WTC11 (cell line): Measurements from ENCODE around the gene CTNNA1. TPM values are rescaled to one million over a fixed set of nuclear protein-coding genes. Genes with fewer than 3 reads are reported as not detected.

ENCODE experiments used
- ATAC-seq: fragments of 200-7000 bp; cut with Tn5 transposase; 2 replicates; pipeline ENCODE4 v1.10.0; 2021; ENCODE audit warnings: mild to moderate bottlenecking, moderate library complexity
- CTCF ChIA-PET: fragments of 300-600 bp; sonication (Branson Sonifier 250); formaldehyde crosslinking; loops from one replicate; lab custom pipeline; 2021; ENCODE audit warnings: antibody characterized with exemption; lab: Charles Lee
- POLR2A ChIA-PET: fragments of 350-600 bp; sonication (Branson Sonifier 250); formaldehyde crosslinking; loops from one replicate; lab custom pipeline; 2021; ENCODE audit warnings: antibody characterized with exemption; lab: Charles Lee
- DNase-seq: peaks from one replicate; pipeline ENCODE4 v3.0.0; 2021; ENCODE audit warnings: low spot score
- H3K27ac Mint-ChIP-seq: 2 replicates; pipeline ENCODE4 v1.8.0; 2021; ENCODE audit warnings: mixed read lengths
- H3K27me3 Mint-ChIP-seq: 2 replicates; pipeline ENCODE4 v1.8.0; 2021; ENCODE audit warnings: low read depth, mild to moderate bottlenecking, moderate library complexity, mixed read lengths
- H3K36me3 Mint-ChIP-seq: 2 replicates; pipeline ENCODE4 v1.8.0; 2021; ENCODE audit warnings: mixed read lengths
- H3K4me1 Mint-ChIP-seq: 2 replicates; pipeline ENCODE4 v1.8.0; 2022; ENCODE audit warnings: mixed read lengths
- H3K4me3 Mint-ChIP-seq: 2 replicates; pipeline ENCODE4 v1.8.0; 2021; ENCODE audit warnings: mild to moderate bottlenecking, moderate library complexity, mixed read lengths
- H3K9me3 Mint-ChIP-seq: 2 replicates; pipeline ENCODE4 v1.8.0; 2021; ENCODE audit warnings: mixed read lengths
- ARID4B ChIP-seq: sonication (generic); formaldehyde crosslinking; IDR thresholded peaks from 2 replicates; pipeline ENCODE4 v1.8.0; 2023; ENCODE audit warnings: missing genetic modification reagents, mild to moderate bottlenecking, borderline replicate concordance
- ERG ChIP-seq: fragments of 250-450 bp; sonication (Bioruptor Pico); IDR thresholded peaks from 2 replicates; pipeline ENCODE4 v1.8.0; 2021; ENCODE audit warnings: mild to moderate bottlenecking
- ESRRA ChIP-seq: sonication (generic); formaldehyde crosslinking; IDR thresholded peaks from 2 replicates; pipeline ENCODE4 v1.8.1; 2022; ENCODE audit warnings: mild to moderate bottlenecking, missing genetic modification reagents, borderline replicate concordance
- MXD4 ChIP-seq: fragments of 250-450 bp; sonication (Bioruptor Pico); IDR thresholded peaks from 2 replicates; pipeline ENCODE4 v1.8.0; 2021; ENCODE audit warnings: mild to moderate bottlenecking, moderate library complexity, borderline replicate concordance
- SMAD3 ChIP-seq: sonication (generic); formaldehyde crosslinking; IDR thresholded peaks from 2 replicates; pipeline ENCODE4 v1.8.0; 2022; ENCODE audit warnings: missing genetic modification reagents, mild to moderate bottlenecking, borderline replicate concordance
- TCF7 ChIP-seq: sonication (generic); formaldehyde crosslinking; IDR thresholded peaks from 2 replicates; pipeline ENCODE4 v1.8.0; 2022; ENCODE audit warnings: mild to moderate bottlenecking, low read depth, missing genetic modification reagents, moderate library complexity
- ZNF396 ChIP-seq: fragments of 250-450 bp; sonication (Bioruptor Pico); IDR thresholded peaks from 2 replicates; pipeline ENCODE4 v1.8.0; 2021; ENCODE audit warnings: mild to moderate bottlenecking, moderate library complexity, borderline replicate concordance
- ZNF512 ChIP-seq: sonication (generic); formaldehyde crosslinking; IDR thresholded peaks from 2 replicates; pipeline ENCODE4 v1.8.1; 2022; ENCODE audit warnings: missing genetic modification reagents, borderline replicate concordance
- ZNF532 ChIP-seq: fragments of 250-450 bp; sonication (Bioruptor Pico); IDR thresholded peaks from 2 replicates; pipeline ENCODE4 v1.9.0; 2021; ENCODE audit warnings: mild to moderate bottlenecking, borderline replicate concordance
- total RNA-seq: library from RNA; stranded (reverse); gene quantifications from 3 replicates; pipeline ENCODE4 v1.2.3, GENCODE V29; 2021
- TF ChIP-seq, protein P1 (sequence below): sonication (generic); formaldehyde crosslinking; IDR thresholded peaks from 2 replicates; pipeline ENCODE4 v1.8.1; 2023; ENCODE audit warnings: mild to moderate bottlenecking, missing genetic modification reagents, moderate library complexity
- TF ChIP-seq, protein P2 (sequence below): sonication (generic); formaldehyde crosslinking; IDR thresholded peaks from 2 replicates; pipeline ENCODE4 v1.8.1; 2023; ENCODE audit warnings: mild to moderate bottlenecking, missing genetic modification reagents
- TF ChIP-seq, protein P3 (sequence below): sonication (generic); formaldehyde crosslinking; IDR thresholded peaks from 2 replicates; pipeline ENCODE4 v1.8.0; 2022; ENCODE audit warnings: mild to moderate bottlenecking, missing genetic modification reagents
- TF ChIP-seq, protein P4 (sequence below): fragments of 250-450 bp; sonication (Bioruptor Pico); IDR thresholded peaks from 2 replicates; pipeline ENCODE4 v2.1.2; 2022; ENCODE audit warnings: mild to moderate bottlenecking, moderate library complexity
- TF ChIP-seq, protein P5 (sequence below): sonication (generic); formaldehyde crosslinking; IDR thresholded peaks from 2 replicates; pipeline ENCODE4 v1.8.0; 2022; ENCODE audit warnings: mild to moderate bottlenecking, missing genetic modification reagents

Gene CTNNA1
- total RNA-seq, 1 experiment from 2014 or later: 309 TPM

GRCh38 chr5:138778234-138778633, 25.0 kb downstream of the CTNNA1 start (continued):
- TF ChIP-seq, protein P1, sequence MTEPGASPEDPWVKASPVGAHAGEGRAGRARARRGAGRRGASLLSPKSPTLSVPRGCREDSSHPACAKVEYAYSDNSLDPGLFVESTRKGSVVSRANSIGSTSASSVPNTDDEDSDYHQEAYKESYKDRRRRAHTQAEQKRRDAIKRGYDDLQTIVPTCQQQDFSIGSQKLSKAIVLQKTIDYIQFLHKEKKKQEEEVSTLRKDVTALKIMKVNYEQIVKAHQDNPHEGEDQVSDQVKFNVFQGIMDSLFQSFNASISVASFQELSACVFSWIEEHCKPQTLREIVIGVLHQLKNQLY (CRISPR knock-in tag): no peak
- no peak for TF ChIP-seq ZNF396 (CRISPR knock-in tag)
- no peak for TF ChIP-seq SMAD3 (CRISPR knock-in tag)

- peaks cover 34% of the 10 kb centered on the region for H3K36me3 Mint-ChIP-seq
- H3K4me3 Mint-ChIP-seq: no peak overlapping the region
- H3K27me3 Mint-ChIP-seq: no peaks in the 10 kb centered on the region
- no peaks in the 10 kb centered on the region for H3K9me3 Mint-ChIP-seq
- H3K27ac Mint-ChIP-seq: peak overlapping the region; percentile 34; the same call in 1 of the 2 replicates
- ATAC-seq: no peak
- POLR2A ChIA-PET: no interaction called here
- no peak for DNase-seq
- H3K4me1 Mint-ChIP-seq: peaks cover under 1% of the 10 kb centered on the region; the same call in 1 of the 2 replicates
- CTCF ChIA-PET: no interaction called here
- TF ChIP-seq ZNF396 (CRISPR knock-in tag) (no peak), ZNF532 (CRISPR knock-in tag) (no peak), ERG (CRISPR knock-in tag) (no peak), ESRRA (CRISPR knock-in tag) (no peak), ARID4B (CRISPR knock-in tag) (no peak), MXD4 (CRISPR knock-in tag) (no peak), TCF7 (CRISPR knock-in tag) (no peak), ZNF512 (no peak)
- TF ChIP-seq, protein P2, sequence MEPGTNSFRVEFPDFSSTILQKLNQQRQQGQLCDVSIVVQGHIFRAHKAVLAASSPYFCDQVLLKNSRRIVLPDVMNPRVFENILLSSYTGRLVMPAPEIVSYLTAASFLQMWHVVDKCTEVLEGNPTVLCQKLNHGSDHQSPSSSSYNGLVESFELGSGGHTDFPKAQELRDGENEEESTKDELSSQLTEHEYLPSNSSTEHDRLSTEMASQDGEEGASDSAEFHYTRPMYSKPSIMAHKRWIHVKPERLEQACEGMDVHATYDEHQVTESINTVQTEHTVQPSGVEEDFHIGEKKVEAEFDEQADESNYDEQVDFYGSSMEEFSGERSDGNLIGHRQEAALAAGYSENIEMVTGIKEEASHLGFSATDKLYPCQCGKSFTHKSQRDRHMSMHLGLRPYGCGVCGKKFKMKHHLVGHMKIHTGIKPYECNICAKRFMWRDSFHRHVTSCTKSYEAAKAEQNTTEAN: no peak
- TF ChIP-seq, protein P3, sequence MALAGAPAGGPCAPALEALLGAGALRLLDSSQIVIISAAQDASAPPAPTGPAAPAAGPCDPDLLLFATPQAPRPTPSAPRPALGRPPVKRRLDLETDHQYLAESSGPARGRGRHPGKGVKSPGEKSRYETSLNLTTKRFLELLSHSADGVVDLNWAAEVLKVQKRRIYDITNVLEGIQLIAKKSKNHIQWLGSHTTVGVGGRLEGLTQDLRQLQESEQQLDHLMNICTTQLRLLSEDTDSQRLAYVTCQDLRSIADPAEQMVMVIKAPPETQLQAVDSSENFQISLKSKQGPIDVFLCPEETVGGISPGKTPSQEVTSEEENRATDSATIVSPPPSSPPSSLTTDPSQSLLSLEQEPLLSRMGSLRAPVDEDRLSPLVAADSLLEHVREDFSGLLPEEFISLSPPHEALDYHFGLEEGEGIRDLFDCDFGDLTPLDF (CRISPR knock-in tag): no peak
- TF ChIP-seq, protein P1 (CRISPR knock-in tag): no peak
- TF ChIP-seq, protein P4, sequence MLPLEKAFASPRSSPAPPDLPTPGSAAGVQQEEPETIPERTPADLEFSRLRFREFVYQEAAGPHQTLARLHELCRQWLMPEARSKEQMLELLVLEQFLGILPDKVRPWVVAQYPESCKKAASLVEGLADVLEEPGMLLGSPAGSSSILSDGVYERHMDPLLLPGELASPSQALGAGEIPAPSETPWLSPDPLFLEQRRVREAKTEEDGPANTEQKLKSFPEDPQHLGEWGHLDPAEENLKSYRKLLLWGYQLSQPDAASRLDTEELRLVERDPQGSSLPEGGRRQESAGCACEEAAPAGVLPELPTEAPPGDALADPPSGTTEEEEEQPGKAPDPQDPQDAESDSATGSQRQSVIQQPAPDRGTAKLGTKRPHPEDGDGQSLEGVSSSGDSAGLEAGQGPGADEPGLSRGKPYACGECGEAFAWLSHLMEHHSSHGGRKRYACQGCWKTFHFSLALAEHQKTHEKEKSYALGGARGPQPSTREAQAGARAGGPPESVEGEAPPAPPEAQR (CRISPR knock-in tag): no peak
- TF ChIP-seq, protein P5, sequence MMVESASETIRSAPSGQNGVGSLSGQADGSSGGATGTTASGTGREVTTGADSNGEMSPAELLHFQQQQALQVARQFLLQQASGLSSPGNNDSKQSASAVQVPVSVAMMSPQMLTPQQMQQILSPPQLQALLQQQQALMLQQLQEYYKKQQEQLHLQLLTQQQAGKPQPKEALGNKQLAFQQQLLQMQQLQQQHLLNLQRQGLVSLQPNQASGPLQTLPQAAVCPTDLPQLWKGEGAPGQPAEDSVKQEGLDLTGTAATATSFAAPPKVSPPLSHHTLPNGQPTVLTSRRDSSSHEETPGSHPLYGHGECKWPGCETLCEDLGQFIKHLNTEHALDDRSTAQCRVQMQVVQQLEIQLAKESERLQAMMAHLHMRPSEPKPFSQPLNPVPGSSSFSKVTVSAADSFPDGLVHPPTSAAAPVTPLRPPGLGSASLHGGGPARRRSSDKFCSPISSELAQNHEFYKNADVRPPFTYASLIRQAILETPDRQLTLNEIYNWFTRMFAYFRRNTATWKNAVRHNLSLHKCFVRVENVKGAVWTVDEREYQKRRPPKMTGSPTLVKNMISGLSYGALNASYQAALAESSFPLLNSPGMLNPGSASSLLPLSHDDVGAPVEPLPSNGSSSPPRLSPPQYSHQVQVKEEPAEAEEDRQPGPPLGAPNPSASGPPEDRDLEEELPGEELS (CRISPR knock-in tag): no peak
Measured at GRCh38 chr5:138783976-138784375, 30.8 kb downstream of the CTNNA1 start.
